GM18498 (cell line): ENCODE measurements around the gene NKD1.

ENCODE experiments used
- ATAC-seq: cut with Tn5 transposase; IDR thresholded peaks from one replicate; pipeline ENCODE4 v1.9.1; 2021; ENCODE audit warnings: mild to moderate bottlenecking, moderate library complexity; ENCODE audit not compliant: unreplicated experiment

Gene NKD1

GRCh38 chr16:50537533-50538290 lies 10.5 kb upstream of the NKD1 start:
- ATAC-seq = no peak

- ATAC-seq = no peak
Observed at GRCh38 chr16:50538411-50539052, 9.7 kb upstream of the NKD1 start.

GRCh38 chr16:50539053-50539695 lies 9.0 kb upstream of the NKD1 start:
- no peak for ATAC-seq

- ATAC-seq = no peak
Observed at GRCh38 chr16:50539822-50540710, 8.1 kb upstream of the NKD1 start.

- no peak for ATAC-seq
Observed at GRCh38 chr16:50540711-50541007, 7.5 kb upstream of the NKD1 start.

- ATAC-seq = no peak
Observed at GRCh38 chr16:50542703-50543102, 5.5 kb upstream of the NKD1 start.

- no peak for ATAC-seq
Observed at GRCh38 chr16:50546125-50546524, 2.1 kb upstream of the NKD1 start.

GRCh38 chr16:50547340-50548124 lies 664 bp upstream of the NKD1 start:
- peak; percentile 36 for ATAC-seq

GRCh38 chr16:50548909-50549560 lies 839 bp downstream of the NKD1 start:
- ATAC-seq = no peak

GRCh38 chr16:50549561-50549915 lies 1.3 kb downstream of the NKD1 start:
- ATAC-seq = no peak

- ATAC-seq = no peak
Observed at GRCh38 chr16:50550035-50550434, 1.8 kb downstream of the NKD1 start.

- no peak for ATAC-seq
Observed at GRCh38 chr16:50550866-50551641, 2.9 kb downstream of the NKD1 start.

- ATAC-seq = no peak
Observed at GRCh38 chr16:50552476-50553101, 4.4 kb downstream of the NKD1 start.

- ATAC-seq = no peak
Observed at GRCh38 chr16:50553182-50553710, 5.0 kb downstream of the NKD1 start.

- ATAC-seq = no peak
Observed at GRCh38 chr16:50553731-50554360, 5.7 kb downstream of the NKD1 start.

- ATAC-seq = no peak
Observed at GRCh38 chr16:50555269-50555875, 7.2 kb downstream of the NKD1 start.

- no peak for ATAC-seq
Observed at GRCh38 chr16:50555952-50556673, 7.9 kb downstream of the NKD1 start.
